Astrocyte of the cerebellum (primary cell): ENCODE measurements around the gene CCDC85C.

Source experiments
- DNase-seq: peaks from one replicate; pipeline ENCODE4 v3.0.0-alpha.2; 2011; ENCODE audit warnings: low read depth
- H3K4me3 ChIP-seq: 2 replicates; pipeline ENCODE4 v1.5.1; 2011; ENCODE audit warnings: mild to moderate bottlenecking, low read depth, low read length, moderate library complexity
- in situ Hi-C: cut with HindIII; loops from 2 replicates; pipeline ENCODE4 v1.10.0; 2017; ENCODE audit warnings: low sequenced_read_pairs
- TF ChIP-seq, protein P1 (sequence below): IDR thresholded peaks from 2 replicates; pipeline ENCODE4 v1.5.1; 2012; ENCODE audit warnings: low read length, low read depth, moderate library complexity, mild to moderate bottlenecking; ENCODE audit errors: missing control alignments

The CCDC85C gene

DNA sequence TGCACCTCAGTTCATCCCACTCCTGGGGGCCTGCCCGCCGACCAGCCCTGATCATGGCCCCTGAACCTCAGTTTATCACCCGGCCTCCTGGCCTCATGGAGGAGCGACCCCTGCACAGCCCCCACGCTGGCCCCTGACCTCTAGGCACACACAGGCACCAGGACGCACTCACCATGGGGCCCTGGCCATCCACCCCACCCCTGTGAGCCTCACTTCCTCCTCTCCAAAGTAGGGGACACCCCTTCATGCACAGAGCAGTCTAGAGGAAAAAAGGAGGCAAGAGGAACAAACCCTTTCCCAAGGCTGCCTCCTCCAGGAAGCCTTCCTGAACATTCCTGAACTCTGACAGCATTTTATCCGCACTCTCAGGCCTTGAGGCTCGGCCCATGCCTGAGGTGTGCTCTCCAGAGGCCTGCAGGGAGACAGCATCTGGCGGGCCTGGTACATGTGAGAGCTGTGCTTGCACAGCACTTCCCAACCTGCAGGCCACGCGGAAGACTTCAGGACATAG is 83.4 kb downstream of the CCDC85C start:
- in situ Hi-C loops, result no loop called here
- H3K4me3 ChIP-seq, result no peak overlapping the region
- TF ChIP-seq, protein P1, sequence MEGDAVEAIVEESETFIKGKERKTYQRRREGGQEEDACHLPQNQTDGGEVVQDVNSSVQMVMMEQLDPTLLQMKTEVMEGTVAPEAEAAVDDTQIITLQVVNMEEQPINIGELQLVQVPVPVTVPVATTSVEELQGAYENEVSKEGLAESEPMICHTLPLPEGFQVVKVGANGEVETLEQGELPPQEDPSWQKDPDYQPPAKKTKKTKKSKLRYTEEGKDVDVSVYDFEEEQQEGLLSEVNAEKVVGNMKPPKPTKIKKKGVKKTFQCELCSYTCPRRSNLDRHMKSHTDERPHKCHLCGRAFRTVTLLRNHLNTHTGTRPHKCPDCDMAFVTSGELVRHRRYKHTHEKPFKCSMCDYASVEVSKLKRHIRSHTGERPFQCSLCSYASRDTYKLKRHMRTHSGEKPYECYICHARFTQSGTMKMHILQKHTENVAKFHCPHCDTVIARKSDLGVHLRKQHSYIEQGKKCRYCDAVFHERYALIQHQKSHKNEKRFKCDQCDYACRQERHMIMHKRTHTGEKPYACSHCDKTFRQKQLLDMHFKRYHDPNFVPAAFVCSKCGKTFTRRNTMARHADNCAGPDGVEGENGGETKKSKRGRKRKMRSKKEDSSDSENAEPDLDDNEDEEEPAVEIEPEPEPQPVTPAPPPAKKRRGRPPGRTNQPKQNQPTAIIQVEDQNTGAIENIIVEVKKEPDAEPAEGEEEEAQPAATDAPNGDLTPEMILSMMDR, result no peak
- DNase-seq, result no peak

DNA sequence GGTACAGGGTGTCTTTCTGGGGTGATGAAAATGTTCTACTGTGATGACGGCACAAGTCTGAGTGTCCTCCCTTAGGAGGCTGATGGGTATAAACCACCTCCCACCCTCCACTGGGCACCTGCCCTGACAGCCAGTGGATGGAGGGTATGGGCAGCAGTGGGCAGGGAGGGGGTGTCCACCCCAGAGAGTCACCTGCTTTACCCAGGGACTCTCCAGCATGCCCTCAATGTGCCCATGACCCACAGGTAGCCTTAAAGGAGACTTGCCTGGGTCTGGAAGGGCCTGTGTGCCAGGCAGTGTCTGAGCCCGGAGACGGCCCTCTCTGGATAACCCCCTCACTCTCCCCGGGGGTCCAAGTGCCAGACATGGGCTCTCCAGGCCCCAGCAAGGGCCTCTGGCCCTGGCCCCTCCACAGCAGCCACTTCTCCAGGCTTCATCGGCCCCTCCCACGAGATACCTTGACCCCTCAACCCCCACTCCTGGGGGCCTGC is 84.0 kb downstream of the CCDC85C start:
- in situ Hi-C loops, result no loop called here
- TF ChIP-seq, protein P1, result no peak
- H3K4me3 ChIP-seq, result no peak overlapping the region
- no peak for DNase-seq

DNA sequence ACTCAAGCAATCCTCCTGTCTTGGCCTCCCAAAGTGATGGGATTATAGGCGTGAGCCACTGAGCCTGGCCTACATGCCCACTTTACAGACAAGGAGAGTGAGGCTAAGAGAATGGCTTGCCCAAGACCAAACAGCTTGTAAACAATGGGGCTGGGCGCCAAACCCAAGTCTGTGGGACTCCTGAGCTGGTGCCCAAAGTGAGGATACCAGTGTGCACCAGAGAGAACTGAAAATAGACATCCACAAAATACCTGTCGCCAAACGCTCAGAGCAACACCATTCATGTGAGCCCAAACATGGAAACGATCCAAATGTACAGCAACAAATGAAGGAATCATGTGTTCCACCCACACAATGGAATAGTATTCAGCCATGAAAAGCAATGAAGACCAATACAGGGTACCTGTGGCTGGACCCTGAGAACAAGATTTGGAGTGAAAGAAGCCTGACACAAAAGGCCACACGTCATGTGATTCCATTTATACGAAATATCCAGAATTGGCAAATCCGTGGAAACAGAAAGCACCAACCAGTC is 84.6 kb downstream of the CCDC85C start:
- DNase-seq, result no peak
- in situ Hi-C loops, result no loop called here
- H3K4me3 ChIP-seq, result no peak overlapping the region
- TF ChIP-seq, protein P1, result no peak

DNA sequence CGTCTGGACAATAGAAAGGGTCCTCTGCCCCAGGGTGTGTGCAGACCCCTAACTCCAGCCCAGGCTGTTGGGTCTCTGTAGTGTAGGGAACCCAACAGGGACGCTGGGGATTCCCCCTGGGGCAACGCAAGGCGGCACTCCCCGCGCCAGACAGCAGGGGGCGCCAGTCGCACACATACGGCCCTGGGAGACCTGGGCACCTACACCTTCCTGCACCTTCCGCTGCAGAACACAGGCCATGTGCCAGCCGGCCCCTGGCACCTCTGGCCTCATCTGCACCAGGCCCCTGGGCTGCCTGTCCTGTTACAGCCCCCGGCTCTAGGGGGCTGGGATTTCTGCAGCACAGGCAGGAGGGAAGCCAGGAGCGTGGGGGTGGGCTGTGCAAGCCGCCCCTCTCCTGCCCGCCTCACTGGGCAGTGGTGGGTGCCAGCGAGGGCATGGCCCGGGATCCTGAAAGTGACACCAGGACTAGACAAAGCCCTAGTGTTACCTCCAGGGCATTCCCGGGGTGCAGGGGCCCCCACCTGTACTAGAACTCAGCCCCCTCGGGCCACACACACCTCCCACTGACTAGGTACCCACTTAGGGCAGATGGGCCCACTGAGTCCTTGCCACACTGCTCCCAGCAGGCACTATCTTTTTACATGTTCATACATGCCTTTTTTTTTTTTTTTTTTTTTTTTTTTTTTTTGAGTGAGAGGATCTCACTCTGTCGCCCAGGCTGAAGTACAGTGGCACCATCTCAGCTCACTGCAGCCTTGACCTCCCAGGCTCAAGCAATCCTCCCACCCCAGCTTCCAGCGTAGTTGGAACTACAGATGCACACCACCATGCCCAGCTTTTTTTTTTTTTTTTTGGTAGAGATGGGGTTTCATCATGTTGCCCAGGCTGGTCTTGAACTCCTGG is 85.3 kb downstream of the CCDC85C start:
- in situ Hi-C loops, result no loop called here
- TF ChIP-seq, protein P1, result peak; percentile 90
- H3K4me3 ChIP-seq, result no peak overlapping the region
- no peak for DNase-seq

DNA sequence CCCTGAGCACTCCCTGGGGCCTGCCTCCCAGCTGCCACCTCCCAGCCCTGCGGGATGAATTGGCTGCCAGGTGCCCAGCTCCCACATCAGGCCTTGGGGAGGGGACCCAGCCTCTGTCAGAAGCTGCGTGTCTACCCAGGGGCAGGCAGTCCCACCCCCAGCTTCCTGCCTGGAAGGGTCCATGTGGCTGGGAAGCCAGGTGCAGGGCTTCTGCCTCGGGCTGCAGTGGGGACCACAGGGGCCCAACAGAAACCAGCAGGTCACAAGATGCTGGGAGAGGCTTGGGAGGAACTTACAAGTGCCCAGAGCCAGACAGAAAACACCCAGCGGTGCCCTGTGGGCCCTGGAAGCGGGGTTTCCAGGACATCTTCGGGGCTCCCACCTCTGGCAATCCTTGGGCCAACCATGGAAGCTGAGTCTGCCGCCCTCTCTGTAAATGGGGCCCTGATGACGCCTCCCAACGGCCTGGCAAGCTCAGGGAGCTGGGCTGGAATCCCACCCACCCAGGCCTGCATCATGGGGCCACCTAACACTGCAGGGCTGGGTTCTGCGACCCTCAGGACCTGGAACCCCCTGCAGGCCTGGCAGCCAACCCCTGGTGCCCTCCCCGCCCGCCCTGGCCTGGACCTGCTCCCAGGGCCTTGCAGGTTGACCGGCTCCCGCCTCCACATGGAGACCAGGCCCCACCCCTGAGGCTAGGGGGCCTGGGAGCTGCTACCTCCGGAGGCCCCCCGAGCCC is 86.2 kb downstream of the CCDC85C start:
- TF ChIP-seq, protein P1, result no peak
- H3K4me3 ChIP-seq, result no peak overlapping the region
- DNase-seq, result no peak
- in situ Hi-C loops, result no loop called here
